Type B pancreatic cell (in vitro differentiated cells): ENCODE results near the gene DCAF10. TPM values are rescaled to one million over a fixed set of nuclear protein-coding genes. Genes with fewer than 3 reads are reported as not detected.
"Not testable (repeated sequence)": the region's sequence is repeated elsewhere in the genome, so short reads cannot be mapped to it uniquely, and the experiment has no call there.

Source experiments
- DNase-seq: peaks from one replicate; pipeline ENCODE4 v3.0.0; 2021; ENCODE audit warnings: mixed read lengths; ENCODE audit not compliant: unreplicated experiment; ENCODE audit errors: extremely low spot score
- H3K27ac Mint-ChIP-seq: 2 replicates; pipeline ENCODE4 v1.8.0; 2021; ENCODE audit warnings: mild to moderate bottlenecking, mixed read lengths
- H3K27me3 Mint-ChIP-seq: 2 replicates; pipeline ENCODE4 v1.8.0; 2021; ENCODE audit warnings: mixed read lengths
- H3K36me3 Mint-ChIP-seq: 2 replicates; pipeline ENCODE4 v1.8.0; 2021; ENCODE audit warnings: mixed read lengths
- H3K4me1 Mint-ChIP-seq: one replicate; pipeline ENCODE4 v1.8.0; 2021; ENCODE audit warnings: mixed read lengths; ENCODE audit not compliant: unreplicated experiment
- H3K4me3 Mint-ChIP-seq: 2 replicates; pipeline ENCODE4 v1.8.0; 2021; ENCODE audit warnings: mild to moderate bottlenecking, mixed read lengths
- H3K9me3 Mint-ChIP-seq: 2 replicates; pipeline ENCODE4 v1.8.0; 2021; ENCODE audit warnings: mixed read lengths
- total RNA-seq: library from RNA; stranded (reverse); gene quantifications from 2 replicates; pipeline ENCODE4 v1.2.1, GENCODE V29; 2021; ENCODE audit warnings: low replicate concordance
- TF ChIP-seq, protein P1 (sequence below): fragments of 200-600 bp; sonication (generic); conservative IDR thresholded peaks from 2 replicates; pipeline ENCODE4 v1.5.0; 2021; ENCODE audit warnings: antibody characterized with exemption, mild to moderate bottlenecking

Gene DCAF10
- total RNA-seq, 1 donor from 2014 or later: 30.2 TPM

DNA sequence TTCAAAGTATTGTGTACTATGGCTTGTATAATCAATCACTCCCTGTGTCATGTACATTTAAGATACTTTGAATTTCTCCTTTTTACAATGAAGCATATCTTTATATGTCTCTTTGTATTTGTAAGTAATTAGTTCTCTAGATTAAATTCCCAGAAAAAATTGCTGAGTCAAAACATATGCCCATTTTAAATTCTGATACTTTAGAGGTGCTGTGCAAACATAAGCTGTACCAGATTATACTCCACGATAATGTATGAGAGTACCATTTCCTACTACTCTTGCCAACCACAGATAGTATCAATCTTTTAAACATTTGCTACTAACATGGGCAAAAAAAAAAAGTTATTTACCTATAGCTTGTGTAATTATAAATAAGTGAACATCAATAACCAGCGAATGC lies 18.3 kb downstream of the DCAF10 start:
- H3K27me3 Mint-ChIP-seq: no peaks in the 10 kb centered on the region
- H3K36me3 Mint-ChIP-seq: peaks cover 26% of the 10 kb centered on the region
- H3K4me1 Mint-ChIP-seq: no peaks in the 10 kb centered on the region
- no peak for DNase-seq
- H3K27ac Mint-ChIP-seq: no peak overlapping the region
- no peak overlapping the region for H3K4me3 Mint-ChIP-seq
- no peaks in the 10 kb centered on the region for H3K9me3 Mint-ChIP-seq
- TF ChIP-seq, protein P1, sequence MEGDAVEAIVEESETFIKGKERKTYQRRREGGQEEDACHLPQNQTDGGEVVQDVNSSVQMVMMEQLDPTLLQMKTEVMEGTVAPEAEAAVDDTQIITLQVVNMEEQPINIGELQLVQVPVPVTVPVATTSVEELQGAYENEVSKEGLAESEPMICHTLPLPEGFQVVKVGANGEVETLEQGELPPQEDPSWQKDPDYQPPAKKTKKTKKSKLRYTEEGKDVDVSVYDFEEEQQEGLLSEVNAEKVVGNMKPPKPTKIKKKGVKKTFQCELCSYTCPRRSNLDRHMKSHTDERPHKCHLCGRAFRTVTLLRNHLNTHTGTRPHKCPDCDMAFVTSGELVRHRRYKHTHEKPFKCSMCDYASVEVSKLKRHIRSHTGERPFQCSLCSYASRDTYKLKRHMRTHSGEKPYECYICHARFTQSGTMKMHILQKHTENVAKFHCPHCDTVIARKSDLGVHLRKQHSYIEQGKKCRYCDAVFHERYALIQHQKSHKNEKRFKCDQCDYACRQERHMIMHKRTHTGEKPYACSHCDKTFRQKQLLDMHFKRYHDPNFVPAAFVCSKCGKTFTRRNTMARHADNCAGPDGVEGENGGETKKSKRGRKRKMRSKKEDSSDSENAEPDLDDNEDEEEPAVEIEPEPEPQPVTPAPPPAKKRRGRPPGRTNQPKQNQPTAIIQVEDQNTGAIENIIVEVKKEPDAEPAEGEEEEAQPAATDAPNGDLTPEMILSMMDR: no peak

DNA sequence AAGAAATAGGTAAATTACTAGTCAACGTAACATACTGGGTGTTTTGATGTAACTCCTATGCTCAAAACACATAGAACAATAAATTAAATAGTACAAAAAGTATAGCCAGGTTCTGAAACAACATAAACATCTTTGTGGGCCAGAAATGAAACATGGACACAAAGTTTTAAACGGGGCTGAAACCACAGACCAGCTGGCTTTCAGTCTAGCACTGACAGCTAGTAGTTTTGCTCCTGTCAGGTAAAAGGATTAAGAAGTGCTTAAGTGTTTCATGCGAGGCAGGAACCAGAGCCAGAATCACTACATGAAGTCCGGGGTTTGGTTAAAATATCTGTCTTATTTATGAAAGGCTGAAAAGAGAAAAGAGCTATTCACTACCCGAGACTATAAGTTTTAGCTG lies 19.5 kb downstream of the DCAF10 start:
- Mint-ChIP-seq H3K4me1 (no peaks in the 10 kb centered on the region), H3K4me3 (no peak overlapping the region), H3K36me3 (peaks cover 32% of the 10 kb centered on the region), H3K9me3 (no peaks in the 10 kb centered on the region), H3K27ac (no peak overlapping the region), H3K27me3 (no peaks in the 10 kb centered on the region)
- TF ChIP-seq, protein P1: no peak
- DNase-seq: no peak

DNA sequence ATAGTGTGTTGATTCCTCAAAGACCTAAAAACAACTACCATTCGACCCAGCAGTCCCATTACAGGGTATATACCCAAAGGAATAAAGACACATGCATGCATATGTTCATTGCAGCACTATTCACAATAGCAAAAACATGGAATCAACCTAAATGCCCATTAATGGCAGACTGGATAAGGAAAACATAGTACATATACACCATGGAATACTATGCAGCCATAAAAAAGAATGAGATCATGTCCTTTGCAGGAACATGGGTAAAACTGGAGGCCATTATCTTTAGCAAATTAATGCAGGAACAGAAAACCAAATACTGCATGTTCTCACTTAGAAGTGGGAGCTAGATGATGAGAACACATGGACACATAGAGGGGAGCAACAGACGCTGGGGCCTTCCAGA lies 24.6 kb downstream of the DCAF10 start:
- not testable (repeated sequence) for DNase-seq, H3K9me3 Mint-ChIP-seq, H3K27ac Mint-ChIP-seq, H3K4me3 Mint-ChIP-seq, H3K4me1 Mint-ChIP-seq, H3K27me3 Mint-ChIP-seq
- peaks cover 49% of the 10 kb centered on the region for H3K36me3 Mint-ChIP-seq

DNA sequence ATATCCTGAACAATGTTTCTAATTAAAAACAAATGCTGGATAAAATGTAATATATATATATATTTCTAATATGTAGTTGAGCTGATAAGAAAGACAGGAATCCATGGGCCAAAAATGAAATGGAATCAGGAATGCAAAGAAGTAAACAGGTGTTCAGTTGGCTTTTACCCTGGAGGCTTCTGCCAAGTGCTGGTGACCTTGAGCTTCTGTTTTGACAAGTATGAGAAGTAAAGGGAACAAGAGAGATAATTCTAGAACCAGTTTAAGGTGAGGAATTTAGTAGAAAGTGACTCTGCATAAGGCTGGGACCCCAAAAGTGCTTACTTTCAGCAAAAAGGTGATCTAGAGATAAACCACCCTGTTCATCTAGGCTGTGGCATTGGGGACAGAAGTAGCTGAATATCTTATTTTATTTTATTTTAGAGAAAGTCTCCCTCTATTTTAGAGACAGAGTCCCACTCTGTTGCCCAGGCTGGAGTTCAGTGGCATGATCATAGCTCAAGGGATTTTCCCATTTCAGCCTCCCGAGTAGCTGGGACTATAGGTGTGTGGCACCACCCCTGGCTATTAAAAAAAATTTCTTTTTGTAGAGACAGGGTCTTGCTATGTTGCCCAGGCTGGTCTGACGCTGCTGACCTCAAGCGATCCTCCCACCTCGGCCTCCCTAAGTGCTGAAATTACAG lies 27.0 kb downstream of the DCAF10 start:
- Mint-ChIP-seq H3K4me3 (no peak overlapping the region), H3K9me3 (no peaks in the 10 kb centered on the region), H3K4me1 (no peaks in the 10 kb centered on the region), H3K27ac (no peak overlapping the region), H3K36me3 (peaks cover 31% of the 10 kb centered on the region), H3K27me3 (no peaks in the 10 kb centered on the region)
- DNase-seq: no peak
- TF ChIP-seq, protein P1: no peak

DNA sequence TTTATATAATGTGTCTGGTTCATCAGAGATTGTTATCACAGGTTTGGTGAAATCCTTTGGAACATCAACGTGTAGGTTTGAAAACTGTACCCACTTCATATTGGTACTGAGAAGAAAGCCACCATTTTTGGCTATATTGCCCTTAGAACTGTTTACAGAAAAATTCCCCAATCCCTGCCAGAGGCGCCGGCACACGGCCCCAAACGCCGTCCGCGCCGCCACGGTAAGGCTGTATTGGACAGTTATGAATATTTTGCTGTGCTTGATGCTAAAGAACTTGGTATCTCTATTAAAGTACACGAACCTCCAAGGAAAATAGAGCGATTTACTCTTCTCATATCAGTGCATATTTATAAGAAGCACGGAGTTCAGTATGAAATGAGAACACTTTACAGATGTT lies 35.2 kb downstream of the DCAF10 start:
- no peaks in the 10 kb centered on the region for H3K27me3 Mint-ChIP-seq
- TF ChIP-seq, protein P1: no peak
- no peak for DNase-seq
- peaks cover 5% of the 10 kb centered on the region for H3K4me1 Mint-ChIP-seq
- H3K4me3 Mint-ChIP-seq: no peak overlapping the region
- H3K27ac Mint-ChIP-seq: no peak overlapping the region
- no peaks in the 10 kb centered on the region for H3K9me3 Mint-ChIP-seq
- H3K36me3 Mint-ChIP-seq: peaks cover 14% of the 10 kb centered on the region

DNA sequence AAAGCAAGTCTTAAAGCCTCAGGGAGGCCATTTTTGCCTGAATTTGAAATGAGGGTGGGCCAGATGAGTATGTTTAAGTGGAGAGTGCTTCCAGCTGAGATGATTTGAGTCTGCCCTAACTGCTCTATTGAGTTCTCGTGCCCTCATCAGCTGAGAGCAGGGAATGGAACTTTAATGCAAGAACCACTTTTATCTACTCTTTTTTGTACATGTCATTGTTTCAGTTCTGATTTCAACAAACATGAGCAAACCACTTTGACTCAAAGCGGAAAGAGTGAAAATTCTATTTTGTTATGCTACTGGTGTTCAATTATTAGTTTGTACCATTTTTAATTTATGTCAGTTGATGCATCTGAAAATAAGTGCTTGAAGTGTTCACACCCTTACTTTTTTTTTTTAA lies 35.8 kb downstream of the DCAF10 start:
- Mint-ChIP-seq H3K4me3 (no peak overlapping the region), H3K4me1 (peaks cover 5% of the 10 kb centered on the region), H3K9me3 (no peaks in the 10 kb centered on the region), H3K27me3 (no peaks in the 10 kb centered on the region), H3K36me3 (peaks cover 14% of the 10 kb centered on the region), H3K27ac (no peak overlapping the region)
- DNase-seq: no peak
- TF ChIP-seq, protein P1: no peak
